GM18498 (cell line): ENCODE data around the gene TNC.

Experiments used
- ATAC-seq: cut with Tn5 transposase; IDR thresholded peaks from one replicate; pipeline ENCODE4 v1.9.1; 2021; ENCODE audit warnings: mild to moderate bottlenecking, moderate library complexity; ENCODE audit not compliant: unreplicated experiment

Gene TNC

DNA sequence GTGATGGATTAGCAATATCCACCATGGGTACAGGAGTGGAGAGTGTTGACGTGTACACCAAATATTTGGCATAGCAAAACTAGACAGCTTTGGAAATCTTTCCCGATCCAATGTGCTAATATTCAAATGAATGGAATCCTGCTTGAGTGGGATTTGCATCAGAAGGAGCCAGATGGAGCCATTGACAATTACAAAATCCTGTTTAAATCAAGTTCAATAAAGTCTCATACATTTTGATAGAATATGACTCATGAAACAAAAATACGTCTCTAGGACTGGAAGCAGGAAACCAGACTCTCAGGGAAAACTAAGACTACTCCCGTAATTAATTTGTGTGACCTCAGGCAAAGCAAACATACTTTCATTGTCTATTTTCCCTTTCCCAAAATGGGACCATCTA is 13.0 kb downstream of the TNC start:
- ATAC-seq = no peak

- ATAC-seq = no peak
Measured at GRCh38 chr9:115103746-115104477, 14.0 kb downstream of the TNC start.

GRCh38 chr9:115099901-115100300 is 18.1 kb downstream of the TNC start:
- ATAC-seq = no peak

- no peak for ATAC-seq
Measured at GRCh38 chr9:115098226-115098965, 19.6 kb downstream of the TNC start.

GRCh38 chr9:115093520-115093919 is 24.4 kb downstream of the TNC start:
- ATAC-seq = no peak

GRCh38 chr9:115090486-115090885 is 27.5 kb downstream of the TNC start:
- no peak for ATAC-seq

GRCh38 chr9:115088860-115089259 is 29.1 kb downstream of the TNC start:
- ATAC-seq = no peak

GRCh38 chr9:115086886-115087285 is 31.1 kb downstream of the TNC start:
- ATAC-seq = no peak

GRCh38 chr9:115086461-115086860 is 31.5 kb downstream of the TNC start:
- no peak for ATAC-seq

DNA sequence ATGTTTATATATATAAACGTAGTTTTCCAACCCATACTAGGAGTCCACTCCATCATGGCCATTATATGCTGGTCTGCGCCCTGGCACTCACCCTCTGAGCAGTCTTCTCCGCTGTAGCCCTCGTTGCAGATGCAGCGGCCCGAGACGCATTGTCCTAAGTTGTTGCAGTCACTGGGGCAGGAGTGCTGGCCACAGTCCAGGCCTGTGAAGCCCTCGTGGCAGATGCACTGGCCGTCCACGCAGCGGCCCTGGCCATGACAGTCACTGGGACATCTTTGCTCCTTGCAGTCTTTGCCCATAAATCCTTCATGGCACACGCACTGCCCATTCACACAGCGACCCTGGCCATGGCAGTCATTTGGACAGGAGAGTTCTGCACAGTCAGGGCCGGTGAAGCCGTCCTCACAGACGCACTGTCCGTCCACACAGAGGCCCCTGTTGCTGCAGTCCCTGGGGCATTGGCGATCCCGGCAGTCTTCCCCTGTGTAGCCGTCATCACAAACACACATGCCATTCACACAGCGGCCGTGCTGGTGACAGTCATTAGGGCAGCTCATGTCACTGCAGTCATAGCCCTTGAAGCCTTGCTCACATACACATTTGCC is 32.1 kb downstream of the TNC start:
- no peak for ATAC-seq

DNA sequence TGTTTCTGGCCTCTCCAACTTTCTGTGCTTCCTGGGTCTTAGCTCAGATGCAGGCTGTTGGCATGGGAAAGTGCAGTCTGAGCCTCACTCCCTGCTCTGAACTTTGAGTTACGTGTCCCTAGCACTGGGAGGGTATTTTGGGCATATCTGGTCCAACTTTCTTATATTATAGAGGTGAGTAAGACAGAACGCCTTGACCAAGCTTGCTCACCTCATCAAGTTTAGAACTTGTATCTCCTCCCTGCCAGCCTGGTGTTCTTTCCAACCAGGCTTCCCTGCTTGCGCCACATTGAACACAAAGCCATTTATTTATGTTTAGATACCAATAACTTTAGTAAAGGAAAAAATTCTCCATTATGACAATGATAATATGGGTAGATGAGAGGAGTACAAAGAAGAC is 33.2 kb downstream of the TNC start:
- ATAC-seq = no peak

GRCh38 chr9:115084157-115084556 is 33.8 kb downstream of the TNC start:
- no peak for ATAC-seq

DNA sequence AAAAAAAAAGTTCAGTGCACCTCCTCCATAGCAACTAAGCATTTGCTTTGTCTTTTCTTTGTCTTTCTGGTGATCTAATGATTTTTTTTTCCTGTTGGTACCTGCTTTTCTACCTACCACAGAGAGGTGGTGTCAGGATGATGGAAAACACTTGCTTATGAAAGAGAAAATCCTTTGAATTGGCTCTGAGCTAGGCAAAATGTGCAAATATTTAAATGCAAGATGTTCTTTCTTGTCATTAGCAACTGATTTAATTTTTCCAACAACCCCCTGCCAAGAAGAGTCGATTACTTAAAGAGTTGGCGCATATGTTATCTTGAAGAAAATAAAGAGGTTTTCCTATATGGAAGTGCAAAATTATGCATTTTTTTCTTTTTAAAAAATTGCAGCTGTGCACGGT is 37.7 kb downstream of the TNC start:
- ATAC-seq = no peak

GRCh38 chr9:115079156-115079555 is 38.8 kb downstream of the TNC start:
- no peak for ATAC-seq

GRCh38 chr9:115073456-115073855 is 44.5 kb downstream of the TNC start:
- no peak for ATAC-seq

DNA sequence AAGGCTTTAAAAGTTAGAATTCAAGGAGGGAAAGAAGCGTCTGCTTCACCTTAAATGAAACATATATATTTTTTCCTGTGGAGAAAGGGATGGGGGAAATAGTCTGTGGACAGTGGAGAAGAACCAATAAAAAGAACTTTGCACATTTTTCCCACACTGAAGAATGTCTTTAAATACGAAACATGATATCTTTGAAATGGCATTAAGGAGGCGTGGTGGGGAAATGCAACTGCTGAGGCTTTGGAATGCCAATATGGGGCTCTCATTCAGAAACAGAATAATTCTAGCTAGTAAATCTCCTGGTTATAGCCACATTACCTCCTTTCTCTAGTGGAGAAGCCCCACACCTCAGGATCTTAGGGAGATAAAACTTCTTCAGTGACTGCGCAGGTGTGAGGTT is 46.8 kb downstream of the TNC start:
- no peak for ATAC-seq

- no peak for ATAC-seq
Measured at GRCh38 chr9:115069771-115070170, 48.2 kb downstream of the TNC start.

DNA sequence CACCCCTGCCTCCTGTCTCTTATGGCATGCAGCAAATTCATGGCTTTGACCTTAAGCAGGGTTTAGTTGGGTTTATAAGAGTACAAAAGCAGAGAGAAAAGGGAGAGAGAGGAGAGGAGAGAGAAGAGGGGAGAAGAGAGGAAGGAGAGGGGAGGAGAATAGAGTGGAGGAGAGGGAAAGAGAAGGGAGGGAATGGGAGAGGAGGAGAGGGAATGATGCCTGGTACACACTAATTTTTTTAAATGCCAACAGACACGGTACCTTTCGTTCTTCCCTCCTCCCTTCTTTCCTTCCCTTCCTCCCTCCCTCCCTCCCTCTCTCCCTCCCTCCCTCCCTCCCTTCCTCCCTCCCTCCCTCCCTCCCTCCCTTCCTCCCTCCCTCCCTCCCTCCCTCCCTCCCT is 48.7 kb downstream of the TNC start:
- ATAC-seq = no peak

GRCh38 chr9:115068031-115068430 is 49.9 kb downstream of the TNC start:
- ATAC-seq = no peak

GRCh38 chr9:115063058-115063845 is 54.7 kb downstream of the TNC start:
- no peak for ATAC-seq

DNA sequence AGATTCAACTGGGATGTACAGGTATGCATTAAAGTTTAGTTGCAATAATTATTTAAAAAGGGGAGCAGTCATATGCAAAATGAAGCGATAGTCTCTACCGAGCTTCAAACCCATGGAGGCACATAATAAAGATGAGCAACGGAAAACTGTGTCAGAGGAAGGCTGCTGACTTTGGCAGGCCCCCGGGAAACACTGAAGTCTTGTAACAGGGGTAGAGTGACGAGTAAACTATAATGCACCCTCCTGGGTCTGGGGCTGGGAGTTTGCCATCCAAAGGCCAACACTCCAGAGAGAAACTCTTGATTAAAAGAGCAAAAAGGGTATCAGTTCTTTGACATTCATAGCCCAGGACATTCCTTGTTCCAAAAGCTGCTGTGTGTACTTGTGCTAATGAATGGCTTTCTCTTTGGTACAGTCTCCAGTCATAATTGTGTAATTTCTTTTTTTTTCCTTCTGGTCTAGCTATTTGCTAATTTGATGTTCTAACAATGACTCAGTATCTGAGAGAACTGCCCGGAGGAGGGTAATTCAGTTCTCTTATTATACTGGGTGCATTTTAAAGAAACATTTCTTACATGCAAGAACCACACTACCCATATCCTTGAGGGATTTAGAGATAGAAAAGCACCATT is 59.2 kb downstream of the TNC start:
- no peak for ATAC-seq
